Keratinocyte (primary cell): ENCODE results near the gene C11orf58.

Source experiments
- CTCF ChIP-seq, 3 experiments: IDR thresholded peaks in 1 of 3; conservative IDR thresholded peaks in 1 of 3; optimal IDR thresholded peaks in 1 of 3; 2 replicates in 2 of 3; 3 replicates in 1 of 3; pipeline versions ENCODE3 to v1.5.1; 2011; ENCODE audit warnings: low read length in 3 of 3, mild to moderate bottlenecking in 3 of 3, moderate library complexity in 2 of 3, control low read depth in 1 of 3, inconsistent platforms in 1 of 3; ENCODE audit not compliant: insufficient read depth in 2 of 3; ENCODE audit errors: extremely low read depth in 1 of 3
- EZH2 ChIP-seq: IDR thresholded peaks from one replicate; pipeline ENCODE4 v1.6.1; 2012; ENCODE audit warnings: inconsistent platforms, mild to moderate bottlenecking, low read length, moderate library complexity

- TF ChIP-seq CTCF (optimal IDR thresholded peaks at IDR 0.05 in 1 of 3, IDR thresholded peaks at IDR 0.05 in 1 of 3, conservative IDR thresholded peaks at IDR 0.05 in 1 of 3; ENCODE audit: extremely low read depth in 1 of 3, insufficient read depth in 2 of 3, low read length in 3 of 3): no peak
- no peak for TF ChIP-seq EZH2
Observed at GRCh38 chr11:16805938-16806337, 67.5 kb downstream of the C11orf58 start.
